HG03175 (cell line): ENCODE data around the gene TSPAN9.

Experiments used
- ATAC-seq: cut with Tn5 transposase; IDR thresholded peaks from one replicate; pipeline ENCODE4 v1.9.1; 2021; ENCODE audit warnings: mild to moderate bottlenecking, moderate library complexity; ENCODE audit not compliant: unreplicated experiment

Gene TSPAN9

GRCh38 chr12:3179731-3180130 is 102.6 kb downstream of the TSPAN9 start:
- no peak for ATAC-seq

- no peak for ATAC-seq
Observed at GRCh38 chr12:3182426-3182825, 105.2 kb downstream of the TSPAN9 start.

GRCh38 chr12:3184485-3184884 is 107.3 kb downstream of the TSPAN9 start:
- no peak for ATAC-seq

- no peak for ATAC-seq
Observed at GRCh38 chr12:3185260-3185870, 108.2 kb downstream of the TSPAN9 start.

GRCh38 chr12:3186546-3187215 is 109.5 kb downstream of the TSPAN9 start:
- no peak for ATAC-seq

GRCh38 chr12:3187846-3188770 is 110.9 kb downstream of the TSPAN9 start:
- no peak for ATAC-seq

- ATAC-seq = no peak
Observed at GRCh38 chr12:3189282-3189681, 112.1 kb downstream of the TSPAN9 start.

- ATAC-seq = no peak
Observed at GRCh38 chr12:3190101-3190500, 112.9 kb downstream of the TSPAN9 start.

GRCh38 chr12:3191450-3191849 is 114.3 kb downstream of the TSPAN9 start:
- no peak for ATAC-seq

- no peak for ATAC-seq
Observed at GRCh38 chr12:3192221-3192620, 115.0 kb downstream of the TSPAN9 start.

GRCh38 chr12:3193131-3193530 is 116.0 kb downstream of the TSPAN9 start:
- ATAC-seq = no peak

GRCh38 chr12:3193755-3194154 is 116.6 kb downstream of the TSPAN9 start:
- ATAC-seq = no peak

- ATAC-seq = no peak
Observed at GRCh38 chr12:3195337-3195736, 118.2 kb downstream of the TSPAN9 start.

- ATAC-seq = no peak
Observed at GRCh38 chr12:3195859-3196483, 118.8 kb downstream of the TSPAN9 start.

- ATAC-seq = no peak
Observed at GRCh38 chr12:3196488-3196887, 119.3 kb downstream of the TSPAN9 start.

GRCh38 chr12:3197131-3197818 is 120.1 kb downstream of the TSPAN9 start:
- ATAC-seq = no peak

GRCh38 chr12:3199551-3200031 is 122.4 kb downstream of the TSPAN9 start:
- no peak for ATAC-seq

GRCh38 chr12:3200032-3200617 is 122.9 kb downstream of the TSPAN9 start:
- no peak for ATAC-seq

GRCh38 chr12:3200814-3201233 is 123.6 kb downstream of the TSPAN9 start:
- no peak for ATAC-seq
